CD14-positive monocyte (primary cell): ENCODE data around the gene KNDC1. TPM values are rescaled to one million over a fixed set of nuclear protein-coding genes. Genes with fewer than 3 reads are reported as not detected.

Source experiments
- DNase-seq, 3 donors: peaks; one replicate each; pipeline ENCODE4 v3.0.0-alpha.2; 2011 to 2022
- H2AFZ ChIP-seq: 2 replicates; pipeline ENCODE4 v1.6.0; 2012; ENCODE audit warnings: mild to moderate bottlenecking, low read depth, low read length, inconsistent platforms; ENCODE audit not compliant: insufficient read depth, poor library complexity, severe bottlenecking
- H3K27ac ChIP-seq, 2 donors: 1 replicate in 1 of 2; 2 replicates in 1 of 2; pipeline ENCODE4 v1.5.1; 2012 to 2013; ENCODE audit warnings: low read length in 2 of 2, control low read depth in 1 of 2, inconsistent platforms in 1 of 2, low read depth in 1 of 2, mild to moderate bottlenecking in 1 of 2
- H3K27me3 ChIP-seq, 2 donors: one replicate each; pipeline versions ENCODE4 v1.6.0 to v1.6.1; 2011 to 2013; ENCODE audit warnings: low read length in 2 of 2; ENCODE audit not compliant: control insufficient read depth in 2 of 2, insufficient read depth in 2 of 2
- H3K36me3 ChIP-seq, 2 donors: replicated peaks in 1 of 2; 1 replicate in 1 of 2; 2 replicates in 1 of 2; pipeline versions ENCODE4 v1.5.1 to v1.6.1; 2012 to 2013; ENCODE audit warnings: low read length in 2 of 2, control low read depth in 1 of 2, inconsistent platforms in 1 of 2, mild to moderate bottlenecking in 1 of 2; ENCODE audit not compliant: insufficient read depth in 2 of 2, control insufficient read depth in 1 of 2
- H3K4me1 ChIP-seq, 2 donors: 1 replicate in 1 of 2; 2 replicates in 1 of 2; pipeline versions ENCODE4 v1.5.1 to v1.6.1; 2012 to 2013; ENCODE audit warnings: low read length in 2 of 2, control low read depth in 1 of 2, inconsistent platforms in 1 of 2, mild to moderate bottlenecking in 1 of 2, moderate library complexity in 1 of 2; ENCODE audit not compliant: insufficient read depth in 2 of 2, control insufficient read depth in 1 of 2
- H3K4me2 ChIP-seq: replicated peaks from 2 replicates; pipeline ENCODE3; 2012; ENCODE audit warnings: low read length, moderate library complexity, mild to moderate bottlenecking; ENCODE audit not compliant: poor library complexity, severe bottlenecking; ENCODE audit errors: extremely low read depth
- H3K4me3 ChIP-seq, 3 experiments: fragments of 200-600 bp in 1 of 3; sonication (generic) in 1 of 3; replicated peaks in 1 of 3; 1 replicate in 2 of 3; 2 replicates in 1 of 3; pipeline ENCODE4 v1.5.1; 2011 to 2013; ENCODE audit warnings: low read length in 3 of 3, mild to moderate bottlenecking in 3 of 3, control low read depth in 2 of 3, low read depth in 2 of 3, inconsistent platforms in 1 of 3, moderate library complexity in 1 of 3
- H3K79me2 ChIP-seq: 2 replicates; pipeline ENCODE4 v1.6.0; 2012; ENCODE audit warnings: mild to moderate bottlenecking, control low read depth, inconsistent platforms, low read length, moderate library complexity; ENCODE audit not compliant: insufficient read depth
- H3K9ac ChIP-seq: 2 replicates; pipeline ENCODE4 v1.6.0; 2017; ENCODE audit warnings: low read length, mild to moderate bottlenecking; ENCODE audit not compliant: insufficient read depth, poor library complexity, severe bottlenecking
- H3K9me3 ChIP-seq, 2 donors: replicated peaks in 1 of 2; 1 replicate in 1 of 2; 2 replicates in 1 of 2; pipeline versions ENCODE4 v1.5.1 to v1.6.1; 2012 to 2013; ENCODE audit warnings: low read length in 2 of 2, control low read depth in 1 of 2; ENCODE audit not compliant: control insufficient read depth in 1 of 2, insufficient read depth in 1 of 2
- H4K20me1 ChIP-seq: 2 replicates; pipeline ENCODE4 v1.6.0; 2012; ENCODE audit warnings: mild to moderate bottlenecking, low read length, control low read depth, moderate library complexity; ENCODE audit not compliant: insufficient read depth
- H3K27ac Mint-ChIP-seq, 7 donors: one replicate each; pipeline ENCODE4 v1.8.0; 2020; ENCODE audit warnings: mild to moderate bottlenecking in 7 of 7, mixed read lengths in 7 of 7, moderate library complexity in 6 of 7, inconsistent platforms in 2 of 7
- H3K27me3 Mint-ChIP-seq, 3 donors: one replicate each; pipeline ENCODE4 v1.8.0; 2021 to 2022; ENCODE audit warnings: low read depth in 3 of 3, mild to moderate bottlenecking in 3 of 3, mixed read lengths in 3 of 3, moderate library complexity in 3 of 3, inconsistent platforms in 1 of 3
- H3K36me3 Mint-ChIP-seq, 2 donors: one replicate each; pipeline ENCODE4 v1.8.0; 2020; ENCODE audit warnings: mixed read lengths in 2 of 2, inconsistent platforms in 1 of 2, mild to moderate bottlenecking in 1 of 2
- H3K4me1 Mint-ChIP-seq: one replicate; pipeline ENCODE4 v1.8.0; 2020; ENCODE audit warnings: mild to moderate bottlenecking, mixed read lengths
- H3K4me3 Mint-ChIP-seq, 2 donors: one replicate each; pipeline ENCODE4 v1.8.0; 2020; ENCODE audit warnings: mild to moderate bottlenecking in 2 of 2, mixed read lengths in 2 of 2, moderate library complexity in 1 of 2
- H3K9me3 Mint-ChIP-seq, 7 donors: one replicate each; pipeline ENCODE4 v1.8.0; 2020 to 2022; ENCODE audit warnings: mixed read lengths in 7 of 7, mild to moderate bottlenecking in 6 of 7, moderate library complexity in 6 of 7, inconsistent platforms in 2 of 7
- WGBS: methylation state at CpG from one replicate; pipeline ENCODE4 v1.1.5; 2013; ENCODE audit warnings: missing lambda C conversion rate; ENCODE audit not compliant: insufficient coverage; 5-methylcytosine and 5-hydroxymethylcytosine counted together
- intact Hi-C, 2 donors: fragments of 100-400 bp; cut with micrococcal nuclease; formaldehyde crosslinking; loops; one replicate each; pipeline versions ENCODE4 v1.15.0 to v1.15.1; 2023
- polyA plus RNA-seq, 3 donors: library from polyadenylated mRNA; depleted of rRNA in 1 of 3; unstranded in 2 of 3; stranded (reverse) in 1 of 3; fragments of 300-500 nt in 2 of 3; fragments of >200 nt in 1 of 3; fragmentation: Illumina TruSeq in 2 of 3; gene quantifications; 1 replicate in 2 of 3; 2 replicates in 1 of 3; pipeline ENCODE4 v1.2.3, GENCODE V29; 2012 to 2021
- TF ChIP-seq, protein P1 (sequence below): fragments of 200-600 bp; IDR thresholded peaks from one replicate; pipeline ENCODE4 v1.8.0; 2022; ENCODE audit warnings: antibody characterized with exemption, mild to moderate bottlenecking

Gene KNDC1
- polyA plus RNA-seq, 3 donors: 0.22 to 0.80 TPM; not detected in 1

DNA sequence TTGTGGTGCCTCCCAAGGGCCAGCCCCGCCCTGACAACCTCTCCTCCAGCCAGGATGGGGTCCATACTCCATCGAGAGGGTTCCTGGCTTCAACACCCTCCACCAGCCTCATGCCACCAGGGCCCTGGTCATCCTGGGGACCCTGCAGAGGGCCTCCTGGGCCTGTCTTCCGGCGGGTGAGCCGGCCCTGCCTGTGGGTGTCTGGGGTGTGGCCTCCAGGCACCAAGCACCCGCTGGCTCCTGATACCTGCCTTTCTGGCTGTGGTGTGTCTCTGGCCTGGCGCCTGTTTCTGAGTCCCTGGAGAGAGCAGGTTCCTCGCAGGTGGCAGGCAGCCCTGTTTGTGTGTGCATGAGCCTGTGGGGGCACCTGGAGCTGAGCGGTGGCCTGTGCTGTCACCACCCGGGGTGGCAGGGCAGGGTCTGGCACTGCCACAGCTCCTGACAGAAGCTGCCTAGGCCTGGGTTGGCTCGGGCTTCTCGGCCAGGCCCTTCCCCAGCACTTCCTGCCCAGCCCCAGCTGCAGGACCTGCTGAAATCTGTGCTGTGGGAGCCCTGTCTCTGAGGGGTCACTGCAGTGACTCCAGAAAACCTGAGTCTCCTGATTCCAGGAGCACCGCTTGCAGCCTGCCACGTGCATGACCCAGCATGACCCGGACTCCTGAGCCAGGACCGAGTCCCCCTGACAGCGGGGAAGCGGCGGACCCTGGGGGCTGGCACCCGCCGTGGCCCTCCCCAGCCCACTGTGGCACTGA, 98.2 kb downstream of the KNDC1 start:
- WGBS: 10% methylated on average over 19 of the region's 21 CpGs

More for the DNA sequence above, 98.2 kb downstream of the KNDC1 start:
- H3K9me3 Mint-ChIP-seq: no peaks in the 10 kb centered on the region
- H3K36me3 Mint-ChIP-seq: peaks cover 7 to 12% of the 10 kb centered on the region in 2 donors
- no peaks in the 10 kb centered on the region for H4K20me1 ChIP-seq
- intact Hi-C loops: loop anchor here (2.0 to 10.0 kb wide), 5 partner anchors 21 to 246 kb away; partner anchors contain the start of genes TUBGCP2 (in 1 of the 2) and ZNF511 (in 1 of the 2)
- peaks cover 72% of the 10 kb centered on the region for H3K4me1 Mint-ChIP-seq
- peak; percentile 43 to 57 (median 51) for DNase-seq
- peak overlapping the region; percentile 69 for H3K4me2 ChIP-seq
- H3K79me2 ChIP-seq: no peaks in the 10 kb centered on the region
- peaks cover 9% of the 10 kb centered on the region in 2 donors for H3K36me3 ChIP-seq
- H3K27ac ChIP-seq: peak overlapping the region; percentile 94 to 97
- TF ChIP-seq, protein P1, sequence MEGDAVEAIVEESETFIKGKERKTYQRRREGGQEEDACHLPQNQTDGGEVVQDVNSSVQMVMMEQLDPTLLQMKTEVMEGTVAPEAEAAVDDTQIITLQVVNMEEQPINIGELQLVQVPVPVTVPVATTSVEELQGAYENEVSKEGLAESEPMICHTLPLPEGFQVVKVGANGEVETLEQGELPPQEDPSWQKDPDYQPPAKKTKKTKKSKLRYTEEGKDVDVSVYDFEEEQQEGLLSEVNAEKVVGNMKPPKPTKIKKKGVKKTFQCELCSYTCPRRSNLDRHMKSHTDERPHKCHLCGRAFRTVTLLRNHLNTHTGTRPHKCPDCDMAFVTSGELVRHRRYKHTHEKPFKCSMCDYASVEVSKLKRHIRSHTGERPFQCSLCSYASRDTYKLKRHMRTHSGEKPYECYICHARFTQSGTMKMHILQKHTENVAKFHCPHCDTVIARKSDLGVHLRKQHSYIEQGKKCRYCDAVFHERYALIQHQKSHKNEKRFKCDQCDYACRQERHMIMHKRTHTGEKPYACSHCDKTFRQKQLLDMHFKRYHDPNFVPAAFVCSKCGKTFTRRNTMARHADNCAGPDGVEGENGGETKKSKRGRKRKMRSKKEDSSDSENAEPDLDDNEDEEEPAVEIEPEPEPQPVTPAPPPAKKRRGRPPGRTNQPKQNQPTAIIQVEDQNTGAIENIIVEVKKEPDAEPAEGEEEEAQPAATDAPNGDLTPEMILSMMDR: no peak
- peak overlapping the region; percentile 95 to 99 (median 98) for H3K27ac Mint-ChIP-seq
- peaks cover 74 to 86% of the 10 kb centered on the region in 2 donors for H3K4me1 ChIP-seq
- H3K9ac ChIP-seq: peak overlapping the region; percentile 78
- H2AFZ ChIP-seq: peak overlapping the region; percentile 48
- H3K4me3 Mint-ChIP-seq: peak overlapping the region in 1 of 2 donors; percentile 69
- H3K4me3 ChIP-seq: peak overlapping the region in 1 of 3 experiments; percentile 66
- H3K9me3 ChIP-seq: no peaks in the 10 kb centered on the region
- no peaks in the 10 kb centered on the region for H3K27me3 ChIP-seq
- peaks cover 0 to 6% (median 2%) of the 10 kb centered on the region in 3 donors for H3K27me3 Mint-ChIP-seq
